Mesendoderm (in vitro differentiated cells): Measurements from ENCODE around the gene EFNB2.

ENCODE experiments used
- DNase-seq: peaks from one replicate; pipeline ENCODE4 v3.0.0; 2013
- H2AK5ac ChIP-seq: 2 replicates; pipeline ENCODE4 v1.6.1; 2013; ENCODE audit warnings: low read length, inconsistent platforms
- H2BK120ac ChIP-seq: 2 replicates; pipeline ENCODE4 v1.6.1; 2013; ENCODE audit warnings: low read depth, mild to moderate bottlenecking, low read length, moderate library complexity, mixed read lengths
- H2BK15ac ChIP-seq: replicated peaks from 2 replicates; pipeline ENCODE4 v1.6.1; 2013; ENCODE audit warnings: low read depth, mild to moderate bottlenecking, moderate library complexity
- H2BK5ac ChIP-seq: 2 replicates; pipeline ENCODE4 v1.6.1; 2013; ENCODE audit warnings: low read length, inconsistent platforms
- H3K18ac ChIP-seq: 2 replicates; pipeline ENCODE4 v1.6.1; 2013; ENCODE audit warnings: mild to moderate bottlenecking, low read length, mixed read lengths
- H3K23ac ChIP-seq: one replicate; pipeline ENCODE4 v1.6.1; 2013; ENCODE audit warnings: low read length
- H3K27ac ChIP-seq: 2 replicates; pipeline ENCODE4 v1.5.1; 2013; ENCODE audit warnings: low read depth, mild to moderate bottlenecking, inconsistent platforms, low read length, moderate library complexity
- H3K27me3 ChIP-seq: 2 replicates; pipeline ENCODE4 v1.6.1; 2013; ENCODE audit warnings: low read length, control low read depth, mild to moderate bottlenecking, inconsistent platforms; ENCODE audit not compliant: insufficient read depth, poor library complexity
- H3K36me3 ChIP-seq: 2 replicates; pipeline ENCODE4 v1.6.1; 2013; ENCODE audit warnings: low read length, inconsistent platforms; ENCODE audit not compliant: control insufficient read depth, insufficient read depth
- H3K4ac ChIP-seq: one replicate; pipeline ENCODE4 v1.6.1; 2013; ENCODE audit warnings: low read depth, mild to moderate bottlenecking, low read length, moderate library complexity
- H3K4me1 ChIP-seq: 2 replicates; pipeline ENCODE4 v1.6.1; 2013; ENCODE audit warnings: low read depth, low read length, inconsistent platforms; ENCODE audit not compliant: control insufficient read depth
- H3K4me2 ChIP-seq: 2 replicates; pipeline ENCODE4 v1.6.1; 2013; ENCODE audit warnings: low read length
- H3K4me3 ChIP-seq: 2 replicates; pipeline ENCODE4 v1.5.1; 2013; ENCODE audit warnings: mild to moderate bottlenecking, low read length
- H3K56ac ChIP-seq: one replicate; pipeline ENCODE4 v1.6.1; 2013; ENCODE audit warnings: low read length
- H3K79me1 ChIP-seq: 2 replicates; pipeline ENCODE4 v1.6.1; 2013; ENCODE audit warnings: low read length, inconsistent platforms
- H3K79me2 ChIP-seq: 2 replicates; pipeline ENCODE4 v1.6.1; 2013; ENCODE audit warnings: mild to moderate bottlenecking, low read length; ENCODE audit not compliant: control insufficient read depth, insufficient read depth
- H3K9ac ChIP-seq: 2 replicates; pipeline ENCODE4 v1.6.1; 2013; ENCODE audit warnings: low read length, inconsistent platforms
- H4K5ac ChIP-seq: one replicate; pipeline ENCODE4 v1.6.1; 2013; ENCODE audit warnings: low read length
- H4K8ac ChIP-seq: one replicate; pipeline ENCODE4 v1.6.1; 2013; ENCODE audit warnings: low read depth, mild to moderate bottlenecking, control low read depth, low read length, moderate library complexity
- WGBS: extraction: QIAGEN DNeasy Blood & Tissue Kit; methylation state at CpG from one replicate; pipeline ENCODE4 v1.1.7; 2013; ENCODE audit warnings: low lambda C conversion rate, missing lambda C conversion rate; ENCODE audit not compliant: insufficient coverage; ENCODE audit errors: extremely low coverage; 5-methylcytosine and 5-hydroxymethylcytosine counted together

EFNB2 gene

GRCh38 chr13:106529415-106530170 lies 5.9 kb downstream of the EFNB2 start:
- Histone ChIP-seq H3K27ac (peak overlapping the region; percentile 46), H3K18ac (peak overlapping the region; percentile 61), H3K4ac (no peak overlapping the region), H3K4me3 (no peak overlapping the region), H3K23ac (no peak overlapping the region), H3K4me1 (peaks cover 25% of the 10 kb centered on the region), H3K4me2 (no peak overlapping the region), H3K9ac (no peak overlapping the region), H2BK120ac (no peak overlapping the region), H2BK5ac (no peak overlapping the region), H4K8ac (no peak overlapping the region), H3K27me3 (no peaks in the 10 kb centered on the region), H3K36me3 (no peaks in the 10 kb centered on the region), H4K5ac (no peak overlapping the region), H3K56ac (peak overlapping the region; percentile 63), H2AK5ac (no peak overlapping the region), H2BK15ac (peak overlapping the region; percentile 45), H3K79me1 (no peaks in the 10 kb centered on the region), H3K79me2 (peaks cover 59% of the 10 kb centered on the region)
- DNase-seq: no peak
- WGBS: no CpG with 5 or more reads among the region's 8 CpGs

GRCh38 chr13:106528718-106529414 lies 6.6 kb downstream of the EFNB2 start:
- Histone ChIP-seq H2BK15ac (no peak overlapping the region), H2BK120ac (peak overlapping the region; percentile 55), H3K36me3 (no peaks in the 10 kb centered on the region), H3K9ac (no peak overlapping the region), H4K5ac (no peak overlapping the region), H3K18ac (peak overlapping the region; percentile 61), H3K79me1 (no peaks in the 10 kb centered on the region), H2AK5ac (no peak overlapping the region), H3K56ac (peak overlapping the region; percentile 63), H3K27ac (peak overlapping the region; percentile 46), H3K4me3 (no peak overlapping the region), H4K8ac (no peak overlapping the region), H2BK5ac (no peak overlapping the region), H3K4me1 (peaks cover 25% of the 10 kb centered on the region), H3K4me2 (no peak overlapping the region), H3K4ac (no peak overlapping the region), H3K27me3 (no peaks in the 10 kb centered on the region), H3K79me2 (peaks cover 60% of the 10 kb centered on the region), H3K23ac (no peak overlapping the region)
- WGBS: no CpG with 5 or more reads among the region's 7 CpGs
- peak; percentile 86 for DNase-seq

- H3K36me3 ChIP-seq: no peaks in the 10 kb centered on the region
- H3K79me2 ChIP-seq: peaks cover 67% of the 10 kb centered on the region
- no peaks in the 10 kb centered on the region for H3K27me3 ChIP-seq
- no peak overlapping the region for H4K8ac ChIP-seq
- no CpG with 5 or more reads among the region's 2 CpGs for WGBS
- no peak overlapping the region for H3K9ac ChIP-seq
- H3K18ac ChIP-seq: no peak overlapping the region
- no peak overlapping the region for H2BK5ac ChIP-seq
- H2BK120ac ChIP-seq: no peak overlapping the region
- no peak overlapping the region for H4K5ac ChIP-seq
- H3K4me2 ChIP-seq: no peak overlapping the region
- no peaks in the 10 kb centered on the region for H3K79me1 ChIP-seq
- no peak overlapping the region for H3K23ac ChIP-seq
- H3K4ac ChIP-seq: no peak overlapping the region
- H3K56ac ChIP-seq: no peak overlapping the region
- H3K4me1 ChIP-seq: peaks cover 25% of the 10 kb centered on the region
- H2AK5ac ChIP-seq: no peak overlapping the region
- H3K27ac ChIP-seq: no peak overlapping the region
- H3K4me3 ChIP-seq: no peak overlapping the region
- H2BK15ac ChIP-seq: no peak overlapping the region
- no peak for DNase-seq
Measured at GRCh38 chr13:106527826-106528225, 7.6 kb downstream of the EFNB2 start.

- Histone ChIP-seq H4K5ac (no peak overlapping the region), H2BK15ac (no peak overlapping the region), H3K27me3 (no peaks in the 10 kb centered on the region), H3K9ac (no peak overlapping the region), H3K4me1 (peaks cover 25% of the 10 kb centered on the region), H2AK5ac (no peak overlapping the region), H3K4ac (no peak overlapping the region), H3K36me3 (no peaks in the 10 kb centered on the region), H3K27ac (no peak overlapping the region), H4K8ac (no peak overlapping the region), H3K79me1 (no peaks in the 10 kb centered on the region), H2BK120ac (no peak overlapping the region), H2BK5ac (no peak overlapping the region), H3K4me3 (no peak overlapping the region), H3K4me2 (no peak overlapping the region), H3K79me2 (peaks cover 70% of the 10 kb centered on the region), H3K18ac (no peak overlapping the region), H3K23ac (no peak overlapping the region), H3K56ac (no peak overlapping the region)
- no CpG with 5 or more reads among the region's 1 CpG for WGBS
- no peak for DNase-seq
Measured at GRCh38 chr13:106527445-106527801, 8.0 kb downstream of the EFNB2 start.

GRCh38 chr13:106526738-106527444 lies 8.6 kb downstream of the EFNB2 start:
- Histone ChIP-seq H3K36me3 (no peaks in the 10 kb centered on the region), H3K4me1 (peaks cover 22% of the 10 kb centered on the region), H3K4me2 (no peak overlapping the region)

More at GRCh38 chr13:106526738-106527444, 8.6 kb downstream of the EFNB2 start:
- peak; percentile 76 for DNase-seq
- Histone ChIP-seq H3K4ac (no peak overlapping the region), H3K27ac (no peak overlapping the region), H2BK5ac (no peak overlapping the region), H3K79me2 (peaks cover 71% of the 10 kb centered on the region), H3K27me3 (no peaks in the 10 kb centered on the region), H2AK5ac (no peak overlapping the region), H2BK15ac (no peak overlapping the region), H4K5ac (no peak overlapping the region), H3K9ac (no peak overlapping the region), H3K23ac (no peak overlapping the region), H3K79me1 (no peaks in the 10 kb centered on the region), H3K56ac (no peak overlapping the region), H4K8ac (no peak overlapping the region), H2BK120ac (no peak overlapping the region), H3K18ac (no peak overlapping the region), H3K4me3 (no peak overlapping the region)
- no CpG with 5 or more reads among the region's 8 CpGs for WGBS
